Caco-2 (cell line): Measurements from ENCODE around the gene FRAS1. TPM values are rescaled to one million over a fixed set of nuclear protein-coding genes. Genes with fewer than 3 reads are reported as not detected.

Source experiments
- BruUV-seq: library from RNA; stranded (reverse); fragments of 400-500 nt; replicated peaks from 2 replicates; lab custom pipeline; 2021; lab: Mats Ljungman, UMichigan
- CTCF ChIA-PET: fragments of 300-600 bp; sonication (Branson Sonifier 250); formaldehyde crosslinking; loops from one replicate; lab custom pipeline; 2022; ENCODE audit warnings: antibody characterized with exemption; lab: Charles Lee
- POLR2A ChIA-PET: fragments of 300-600 bp; sonication (Branson Sonifier 250); formaldehyde crosslinking; loops from one replicate; lab custom pipeline; 2022; ENCODE audit warnings: antibody characterized with exemption; lab: Charles Lee
- DNase-seq, 2 experiments: peaks; one replicate each; pipeline versions ENCODE4 v3.0.0 to v3.0.0-alpha.2; 2020 to 2022
- H3K27me3 ChIP-seq: replicated peaks from 2 replicates; pipeline ENCODE4 v1.6.0; 2011; ENCODE audit warnings: low read length; ENCODE audit not compliant: control insufficient read depth, insufficient read depth
- H3K36me3 ChIP-seq: 2 replicates; pipeline ENCODE4 v1.5.1; 2011; ENCODE audit warnings: low read length; ENCODE audit not compliant: control insufficient read depth, insufficient read depth
- H3K4me1 ChIP-seq: fragments of 250-450 bp; sonication (Bioruptor Pico); 2 replicates; pipeline ENCODE4 v1.5.1; 2020; ENCODE audit warnings: mild to moderate bottlenecking
- H3K4me3 ChIP-seq: 2 replicates; pipeline ENCODE4 v1.5.1; 2011; ENCODE audit warnings: low read depth, mild to moderate bottlenecking, control low read depth, low read length
- H3K9me3 ChIP-seq: fragments of 250-450 bp; sonication (Bioruptor Pico); 2 replicates; pipeline ENCODE4 v1.5.1; 2020; ENCODE audit warnings: mild to moderate bottlenecking, moderate library complexity
- H3K27ac Mint-ChIP-seq: one replicate; pipeline ENCODE4 v1.8.0; 2022; ENCODE audit warnings: mixed read lengths; ENCODE audit not compliant: unreplicated experiment
- H3K27me3 Mint-ChIP-seq: one replicate; pipeline ENCODE4 v1.8.0; 2022; ENCODE audit warnings: mixed read lengths; ENCODE audit not compliant: insufficient read depth, unreplicated experiment
- H3K36me3 Mint-ChIP-seq: one replicate; pipeline ENCODE4 v1.8.0; 2022; ENCODE audit warnings: mild to moderate bottlenecking, mixed read lengths; ENCODE audit not compliant: insufficient read depth, unreplicated experiment
- H3K4me1 Mint-ChIP-seq: one replicate; pipeline ENCODE4 v1.8.0; 2022; ENCODE audit warnings: low read depth, mixed read lengths; ENCODE audit not compliant: unreplicated experiment
- H3K4me3 Mint-ChIP-seq: one replicate; pipeline ENCODE4 v1.8.0; 2022; ENCODE audit warnings: mild to moderate bottlenecking, moderate library complexity, mixed read lengths; ENCODE audit not compliant: unreplicated experiment
- H3K9me3 Mint-ChIP-seq: one replicate; pipeline ENCODE4 v1.8.0; 2022; ENCODE audit warnings: mixed read lengths; ENCODE audit not compliant: unreplicated experiment
- CTCF ChIP-seq, 2 experiments: fragments of 200-600 bp in 1 of 2; IDR thresholded peaks; 1 replicate in 1 of 2; 2 replicates in 1 of 2; pipeline versions ENCODE4 v1.5.1 to v1.8.0; 2011 to 2022; ENCODE audit warnings: antibody characterized with exemption in 1 of 2, control low read depth in 1 of 2, inconsistent platforms in 1 of 2, low read depth in 1 of 2, low read length in 1 of 2, mild to moderate bottlenecking in 1 of 2, moderate library complexity in 1 of 2; ENCODE audit not compliant: insufficient read depth in 1 of 2, severe bottlenecking in 1 of 2, unreplicated experiment in 1 of 2
- intact Hi-C: fragments of 100-400 bp; cut with micrococcal nuclease; formaldehyde crosslinking; loops from one replicate; pipeline ENCODE4 v1.10.0; 2022; ENCODE audit not compliant: unreplicated experiment
- total RNA-seq: library from RNA; stranded (reverse); gene quantifications from 2 replicates; pipeline ENCODE4 v1.2.3, GENCODE V29; 2022

The FRAS1 gene
- total RNA-seq, 1 experiment from 2014 or later = 40.8 TPM

- intact Hi-C loops = loop anchor here (1.0 to 5.0 kb wide), 6 partner anchors 62 to 511 kb away; no protein-coding TSS in a partner anchor
These were observed 626 bp upstream of the FRAS1 start for GRCh38 chr4:78056265-78057129.

GRCh38 chr4:78057600-78058550, 752 bp downstream of the FRAS1 start:
- TSS peak; percentile 53 for BruUV-seq
- Mint-ChIP-seq H3K4me3 (peak overlapping the region; percentile 88), H3K36me3 (peaks cover 14% of the 10 kb centered on the region), H3K27me3 (no peaks in the 10 kb centered on the region), H3K4me1 (peaks cover 6% of the 10 kb centered on the region), H3K27ac (peak overlapping the region; percentile 82), H3K9me3 (no peaks in the 10 kb centered on the region)
- H3K27me3 ChIP-seq = no peaks in the 10 kb centered on the region
- POLR2A ChIA-PET = interaction anchor here (0.6 to 0.7 kb wide), 2 partner anchors 40 to 452 kb away, joined by 5 to 9 read pairs; no protein-coding TSS in a partner anchor
- peak; percentile 55 to 58 for DNase-seq
- CTCF ChIA-PET = interaction anchor here (0.6 to 2.4 kb wide), 9 partner anchors 43 to 953 kb away, joined by 3 to 18 read pairs (median 4); no protein-coding TSS in a partner anchor
- H3K9me3 ChIP-seq = no peaks in the 10 kb centered on the region
- intact Hi-C loops = loop anchor here (2.0 to 5.0 kb wide), 7 partner anchors 93 to 509 kb away; no protein-coding TSS in a partner anchor
- no peaks in the 10 kb centered on the region for H3K36me3 ChIP-seq
- H3K4me1 ChIP-seq = no peaks in the 10 kb centered on the region; the same call in 1 of the 2 replicates
- peak overlapping the region; percentile 70 for H3K4me3 ChIP-seq
- no peak for TF ChIP-seq CTCF (IDR thresholded peaks at IDR 0.05; ENCODE audit: insufficient read depth in 1 of 2, low read depth in 1 of 2, low read length in 1 of 2, severe bottlenecking in 1 of 2, unreplicated experiment in 1 of 2)

More at GRCh38 chr4:78056265-78057129, 626 bp upstream of the FRAS1 start:
- TF ChIP-seq CTCF (IDR thresholded peaks at IDR 0.05; ENCODE audit: insufficient read depth in 1 of 2, low read depth in 1 of 2, low read length in 1 of 2, severe bottlenecking in 1 of 2, unreplicated experiment in 1 of 2) = peak in 1 of 2 experiments; percentile 19
- Mint-ChIP-seq H3K9me3 (no peaks in the 10 kb centered on the region), H3K4me3 (peak overlapping the region; percentile 88), H3K27ac (peak overlapping the region; percentile 87), H3K36me3 (peaks cover 14% of the 10 kb centered on the region), H3K27me3 (no peaks in the 10 kb centered on the region), H3K4me1 (peaks cover 4% of the 10 kb centered on the region)
- peak; percentile 70 to 76 for DNase-seq
- ChIA-PET POLR2A (no interaction called here), CTCF (interaction anchor here (0.6 to 2.4 kb wide), 5 partner anchors 62 to 720 kb away, joined by 3 to 11 read pairs (median 3); partner anchors contain the start of gene BMP2K)
- peak overlapping the region; percentile 70 for H3K4me3 ChIP-seq
- BruUV-seq = TSS peak; percentile 60
- H3K9me3 ChIP-seq = no peaks in the 10 kb centered on the region
- no peaks in the 10 kb centered on the region for H3K27me3 ChIP-seq
- H3K36me3 ChIP-seq = no peaks in the 10 kb centered on the region
- no peaks in the 10 kb centered on the region; the same call in 1 of the 2 replicates for H3K4me1 ChIP-seq
